Tibial nerve (tissue), 4 donors: Measurements from ENCODE around the gene VARS2.

Experiments used
- EP300 ChIP-seq, 2 donors: sonication (generic); formaldehyde crosslinking; IDR thresholded peaks; one replicate each; pipeline ENCODE4 v1.6.1; 2017; ENCODE audit warnings: antibody characterized with exemption in 2 of 2, mild to moderate bottlenecking in 1 of 2
- POLR2A ChIP-seq, 2 donors: fragments of 450-650 bp; IDR thresholded peaks; one replicate each; pipeline ENCODE4 v1.6.1; 2017; ENCODE audit warnings: antibody characterized with exemption in 2 of 2, mild to moderate bottlenecking in 2 of 2, moderate library complexity in 2 of 2
- TF ChIP-seq, protein P1 (sequence below), 5 experiments: fragments of 200-600 bp in 3 of 5; fragments of 450-650 bp in 2 of 5; sonication (generic) in 3 of 5; IDR thresholded peaks; one replicate each; pipeline ENCODE4 v1.5.1; 2016 to 2019; ENCODE audit warnings: antibody characterized with exemption in 5 of 5, mild to moderate bottlenecking in 3 of 5, moderate library complexity in 2 of 5

DNA sequence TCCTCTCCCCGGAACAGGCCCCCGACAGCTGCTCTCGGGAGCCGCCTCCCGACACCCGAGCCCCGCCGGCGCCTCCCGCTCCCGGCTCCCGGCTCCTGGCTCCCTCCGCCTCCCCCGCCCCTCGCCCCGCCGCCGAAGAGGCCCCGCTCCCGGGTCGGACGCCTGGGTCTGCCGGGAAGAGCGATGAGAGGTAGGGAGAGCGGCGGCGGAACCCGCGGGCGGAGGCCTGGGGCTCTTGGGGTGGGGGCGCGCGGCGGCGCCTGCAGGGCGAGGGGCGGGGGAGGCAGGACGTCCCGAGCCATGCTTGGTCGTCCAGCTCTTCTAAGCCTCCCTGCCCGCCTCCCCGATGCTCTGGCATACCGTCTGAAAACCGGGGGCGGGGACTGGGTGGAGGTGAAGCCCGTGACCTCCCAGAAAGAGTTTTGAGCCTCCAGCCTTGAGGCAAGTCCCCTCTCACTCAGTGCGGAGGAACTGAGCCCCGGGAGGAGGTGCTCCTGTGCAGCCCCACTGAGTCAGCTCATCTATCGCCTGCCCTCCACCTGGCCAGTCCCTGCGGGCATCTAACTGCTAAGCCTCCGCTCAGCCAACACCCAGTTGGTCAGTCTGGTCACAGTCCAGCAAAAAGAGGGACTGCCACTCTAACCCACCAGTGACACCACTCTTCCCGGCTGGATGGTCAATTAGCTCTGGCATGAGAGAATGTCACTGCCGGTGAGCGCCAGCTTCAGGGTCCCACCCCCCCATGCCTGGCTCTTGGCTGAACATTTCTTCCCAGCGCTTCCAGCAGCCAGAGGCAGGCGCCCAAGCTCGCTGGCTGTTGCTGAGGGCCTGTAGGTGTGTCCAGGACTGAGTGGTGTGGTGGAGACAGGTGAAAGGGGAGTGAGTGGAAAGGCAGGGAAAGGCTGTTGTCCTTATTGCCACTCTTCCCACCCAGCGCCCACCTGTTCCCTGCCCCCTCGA is 29.2 kb upstream of the VARS2 start:
- TF ChIP-seq EP300 (IDR thresholded peaks at IDR 0.05): no peak
- TF ChIP-seq, protein P1, sequence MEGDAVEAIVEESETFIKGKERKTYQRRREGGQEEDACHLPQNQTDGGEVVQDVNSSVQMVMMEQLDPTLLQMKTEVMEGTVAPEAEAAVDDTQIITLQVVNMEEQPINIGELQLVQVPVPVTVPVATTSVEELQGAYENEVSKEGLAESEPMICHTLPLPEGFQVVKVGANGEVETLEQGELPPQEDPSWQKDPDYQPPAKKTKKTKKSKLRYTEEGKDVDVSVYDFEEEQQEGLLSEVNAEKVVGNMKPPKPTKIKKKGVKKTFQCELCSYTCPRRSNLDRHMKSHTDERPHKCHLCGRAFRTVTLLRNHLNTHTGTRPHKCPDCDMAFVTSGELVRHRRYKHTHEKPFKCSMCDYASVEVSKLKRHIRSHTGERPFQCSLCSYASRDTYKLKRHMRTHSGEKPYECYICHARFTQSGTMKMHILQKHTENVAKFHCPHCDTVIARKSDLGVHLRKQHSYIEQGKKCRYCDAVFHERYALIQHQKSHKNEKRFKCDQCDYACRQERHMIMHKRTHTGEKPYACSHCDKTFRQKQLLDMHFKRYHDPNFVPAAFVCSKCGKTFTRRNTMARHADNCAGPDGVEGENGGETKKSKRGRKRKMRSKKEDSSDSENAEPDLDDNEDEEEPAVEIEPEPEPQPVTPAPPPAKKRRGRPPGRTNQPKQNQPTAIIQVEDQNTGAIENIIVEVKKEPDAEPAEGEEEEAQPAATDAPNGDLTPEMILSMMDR (IDR thresholded peaks at IDR 0.05): no peak
- no peak for TF ChIP-seq POLR2A (IDR thresholded peaks at IDR 0.05)
